Esophagus muscularis mucosa (tissue), 4 donors: Measurements from ENCODE around the gene TC2N. TPM values are rescaled to one million over a fixed set of nuclear protein-coding genes. Genes with fewer than 3 reads are reported as not detected.

Source experiments
- DNase-seq: peaks from one replicate; pipeline ENCODE4 v3.0.0-alpha.2; 2017; ENCODE audit errors: extremely low spot score
- H3K27ac ChIP-seq, 4 donors: fragments of 200-600 bp; sonication (generic); replicated peaks in 1 of 4; 1 replicate in 3 of 4; 2 replicates in 1 of 4; pipeline ENCODE4 v1.5.1; 2016 to 2019; ENCODE audit warnings: mild to moderate bottlenecking in 1 of 4
- H3K27me3 ChIP-seq, 4 donors: fragments of 200-600 bp; sonication (generic); one replicate each; pipeline versions ENCODE4 v1.5.1 to v1.6.0; 2016 to 2019
- H3K36me3 ChIP-seq, 4 donors: fragments of 200-600 bp; sonication (generic); one replicate each; pipeline ENCODE4 v1.5.1; 2016 to 2019
- H3K4me1 ChIP-seq, 4 donors: fragments of 200-600 bp; sonication (generic); one replicate each; pipeline ENCODE4 v1.5.1; 2016 to 2019
- H3K4me3 ChIP-seq, 4 donors: fragments of 200-600 bp; sonication (generic); 1 replicate in 2 of 4; 2 replicates in 2 of 4; pipeline ENCODE4 v1.5.1; 2016 to 2019; ENCODE audit warnings: mild to moderate bottlenecking in 4 of 4, moderate library complexity in 1 of 4
- H3K9me3 ChIP-seq, 4 donors: fragments of 200-600 bp; sonication (generic); 1 replicate in 3 of 4; 2 replicates in 1 of 4; pipeline ENCODE4 v1.5.1; 2016 to 2019
- CTCF ChIP-seq, 3 experiments: fragments of 200-600 bp in 2 of 3; fragments of 450-650 bp in 1 of 3; sonication (generic) in 2 of 3; IDR thresholded peaks; one replicate each; pipeline ENCODE4 v1.5.1; 2017 to 2019; ENCODE audit warnings: antibody characterized with exemption in 3 of 3, mild to moderate bottlenecking in 2 of 3, moderate library complexity in 1 of 3
- EP300 ChIP-seq: sonication (generic); formaldehyde crosslinking; IDR thresholded peaks from one replicate; pipeline ENCODE4 v1.6.1; 2017; ENCODE audit warnings: antibody characterized with exemption
- POLR2A ChIP-seq: fragments of 450-650 bp; IDR thresholded peaks from one replicate; pipeline ENCODE4 v1.6.1; 2017; ENCODE audit warnings: antibody characterized with exemption, moderate library complexity, mild to moderate bottlenecking, low read depth
- POLR2AphosphoS5 ChIP-seq, 2 donors: sonication (generic); formaldehyde crosslinking; IDR thresholded peaks; one replicate each; pipeline ENCODE4 v1.6.1; 2017; ENCODE audit warnings: antibody characterized with exemption in 2 of 2
- WGBS: methylation state at CpG from one replicate; pipeline ENCODE4 v1.1.5; 2018; 5-methylcytosine and 5-hydroxymethylcytosine counted together
- intact Hi-C: fragments of 100-400 bp; cut with DNase I; formaldehyde crosslinking; loops from one replicate; pipeline ENCODE4 v1.15.1; 2023
- total RNA-seq, 4 donors: library from RNA; depleted of rRNA; stranded (reverse); fragments of >200 nt; gene quantifications; one replicate each; pipeline versions ENCODE4 v1.1.0 to v1.2.1, GENCODE V29; 2016

The TC2N gene
- total RNA-seq, 4 donors from 2014 or later, result 17.8 to 27.8 (median 23.7) TPM

GRCh38 chr14:91801358-91801757 lies 66.0 kb downstream of the TC2N start:
- H3K27me3 ChIP-seq, result no peaks in the 10 kb centered on the region
- intact Hi-C loops, result no loop called here
- 94% methylated on average over 2 of the region's 2 CpGs for WGBS
- H3K27ac ChIP-seq, result no peak overlapping the region
- peaks cover 0 to 14% (median 5%) of the 10 kb centered on the region in 4 donors for H3K9me3 ChIP-seq
- H3K4me1 ChIP-seq, result peaks cover 0 to 24% (median 11%) of the 10 kb centered on the region in 4 donors
- no peak for DNase-seq
- TF ChIP-seq POLR2AphosphoS5 (IDR thresholded peaks at IDR 0.05), result no peak
- TF ChIP-seq POLR2A, result no peak
- TF ChIP-seq EP300, result no peak
- TF ChIP-seq CTCF (IDR thresholded peaks at IDR 0.05), result no peak
- no peak overlapping the region for H3K4me3 ChIP-seq
- peaks cover 0 to 6% (median 3%) of the 10 kb centered on the region in 4 donors for H3K36me3 ChIP-seq

GRCh38 chr14:91796617-91797347 lies 70.6 kb downstream of the TC2N start:
- Histone ChIP-seq H3K9me3 (peaks cover 0 to 4% (median 0%) of the 10 kb centered on the region in 4 donors), H3K4me1 (peaks cover 0 to 26% (median 11%) of the 10 kb centered on the region in 4 donors), H3K36me3 (no peaks in the 10 kb centered on the region), H3K27ac (no peak overlapping the region), H3K4me3 (no peak overlapping the region), H3K27me3 (no peaks in the 10 kb centered on the region)
- intact Hi-C loops, result no loop called here
- DNase-seq, result no peak
- TF ChIP-seq POLR2AphosphoS5 (IDR thresholded peaks at IDR 0.05), result no peak
- no peak for TF ChIP-seq EP300
- TF ChIP-seq CTCF (IDR thresholded peaks at IDR 0.05), result no peak
- TF ChIP-seq POLR2A, result no peak
- 90% methylated on average over 1 of the region's 1 CpG for WGBS

GRCh38 chr14:91793704-91794103 lies 73.6 kb downstream of the TC2N start:
- TF ChIP-seq CTCF (IDR thresholded peaks at IDR 0.05) (no peak), EP300 (no peak), POLR2AphosphoS5 (IDR thresholded peaks at IDR 0.05) (no peak), POLR2A (no peak)
- Histone ChIP-seq H3K4me3 (no peak overlapping the region), H3K4me1 (peaks cover 0 to 19% (median 4%) of the 10 kb centered on the region in 4 donors), H3K36me3 (no peaks in the 10 kb centered on the region), H3K9me3 (peaks cover 0 to 4% (median 0%) of the 10 kb centered on the region in 4 donors), H3K27ac (no peak overlapping the region), H3K27me3 (no peaks in the 10 kb centered on the region)
- no peak for DNase-seq
- intact Hi-C loops, result no loop called here
- WGBS, result 96% methylated on average over 4 of the region's 4 CpGs

GRCh38 chr14:91786188-91786587 lies 81.1 kb downstream of the TC2N start:
- intact Hi-C loops, result no loop called here
- no peaks in the 10 kb centered on the region for H3K9me3 ChIP-seq
- H3K27ac ChIP-seq, result no peak overlapping the region
- H3K4me1 ChIP-seq, result no peaks in the 10 kb centered on the region
- TF ChIP-seq POLR2A (no peak), POLR2AphosphoS5 (IDR thresholded peaks at IDR 0.05) (no peak), EP300 (no peak), CTCF (IDR thresholded peaks at IDR 0.05) (no peak)
- H3K27me3 ChIP-seq, result no peaks in the 10 kb centered on the region
- no peak overlapping the region for H3K4me3 ChIP-seq
- no peaks in the 10 kb centered on the region for H3K36me3 ChIP-seq
- 96% methylated on average over 2 of the region's 2 CpGs for WGBS
- DNase-seq, result no peak
